ENCODE measurements around the gene ANKRD30BL.
A peak's percentile ranks its signal among the peaks of the same experiment; 100 is the strongest.
"Not testable (repeated sequence)": the region's sequence is repeated elsewhere in the genome, so short reads cannot be mapped to it uniquely, and the experiment has no call there.

ANKRD30BL gene

GRCh38 chr2:132161161-132162124 lies at the start of gene ANKRD30BL:
TSS of gene ANKRD30BL (minus strand) at chr2:132161952. CDS start at chr2:132161705, 247 bp downstream.
- not testable (repeated sequence) for DNase-seq; H3K36me3 ChIP-seq; H3K4me3 ChIP-seq (ENCODE audit: low read depth, low read length); H3K27ac ChIP-seq; H3K9me3 ChIP-seq (ENCODE audit: severe bottlenecking); H3K27me3 ChIP-seq (ENCODE audit: insufficient read depth, low read depth, severe bottlenecking)

- H3K27me3 ChIP-seq (ENCODE audit: insufficient read depth, low read depth, severe bottlenecking); H3K9me3 ChIP-seq (ENCODE audit: severe bottlenecking); DNase-seq; H3K36me3 ChIP-seq; H3K27ac ChIP-seq; H3K4me3 ChIP-seq (ENCODE audit: low read depth, low read length): not testable (repeated sequence)
Observed at GRCh38 chr2:132202866-132203265, 41.1 kb upstream of the ANKRD30BL start.

DNA sequence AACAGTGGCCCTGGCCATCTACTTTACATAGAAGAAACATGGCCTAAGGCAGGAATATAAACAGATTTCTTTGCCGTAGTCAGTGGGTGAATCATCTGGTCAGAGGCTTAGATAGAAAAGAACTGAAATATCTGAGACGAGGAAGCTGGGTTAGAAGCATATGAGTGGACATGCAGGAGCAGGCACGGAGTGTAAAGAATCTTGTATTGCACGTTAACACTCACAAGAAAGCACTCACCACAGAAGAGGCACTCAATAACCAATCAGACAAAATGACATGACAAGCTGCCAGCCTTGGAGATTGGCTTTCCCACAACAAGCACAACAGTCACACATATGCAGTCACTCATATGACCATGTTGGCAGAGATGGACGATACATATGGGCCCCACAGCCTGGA lies 31.1 kb upstream of the ANKRD30BL start:
- not testable (repeated sequence) for H3K9me3 ChIP-seq (ENCODE audit: severe bottlenecking); H3K27ac ChIP-seq; H3K27me3 ChIP-seq (ENCODE audit: insufficient read depth, low read depth, severe bottlenecking); DNase-seq; H3K36me3 ChIP-seq; H3K4me3 ChIP-seq (ENCODE audit: low read depth, low read length)

DNA sequence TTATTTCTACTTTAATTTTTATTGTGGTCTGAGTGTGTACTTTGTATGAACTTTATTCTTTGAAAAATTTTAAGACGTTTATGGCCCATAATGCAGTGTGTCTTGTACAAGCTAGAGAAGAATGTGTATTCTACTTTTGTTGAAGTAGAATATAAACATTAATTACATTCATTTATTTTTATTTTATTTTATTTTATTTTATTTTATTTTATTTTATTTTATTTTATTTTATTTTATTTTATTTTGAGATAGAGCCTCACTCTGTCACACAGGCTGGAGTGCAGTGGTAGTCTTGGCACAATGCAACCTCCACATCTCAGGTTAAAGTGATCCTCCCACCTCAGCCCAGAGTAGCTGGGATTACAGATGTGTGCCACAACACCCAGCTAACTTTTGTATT lies 5.3 kb upstream of the ANKRD30BL start:
- not testable (repeated sequence) for H3K9me3 ChIP-seq (ENCODE audit: severe bottlenecking); H3K4me3 ChIP-seq (ENCODE audit: low read depth, low read length); H3K36me3 ChIP-seq; DNase-seq; H3K27me3 ChIP-seq (ENCODE audit: insufficient read depth, low read depth, severe bottlenecking); H3K27ac ChIP-seq

DNA sequence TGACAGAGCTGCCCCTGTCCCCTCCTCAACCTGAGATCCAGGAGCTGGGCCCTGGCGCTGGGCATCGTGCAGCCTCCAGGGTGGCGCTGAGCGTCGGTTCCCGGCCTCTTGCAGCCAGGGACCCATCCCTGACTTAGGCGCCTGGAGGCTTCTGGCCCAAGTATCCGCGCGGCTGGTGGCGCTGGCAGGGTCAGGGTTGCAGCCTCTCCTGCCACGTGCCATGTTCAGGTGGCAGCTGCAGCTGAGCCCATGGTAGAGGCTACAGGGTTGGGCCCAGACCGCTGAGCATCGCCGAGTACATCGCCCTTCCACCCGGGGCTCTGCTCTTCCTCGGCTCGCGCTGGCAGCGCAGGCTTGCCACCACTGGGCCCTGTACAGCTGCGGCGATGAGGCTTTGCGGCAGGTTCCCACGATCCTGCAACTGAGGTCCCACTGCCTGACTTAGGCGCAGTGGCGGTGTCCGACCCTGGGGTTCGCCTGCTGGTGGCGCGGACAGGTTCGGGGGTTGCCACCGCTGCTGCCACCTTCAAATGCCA lies 441 bp upstream of the ANKRD30BL start:
- H3K27ac ChIP-seq; H3K36me3 ChIP-seq; H3K9me3 ChIP-seq (ENCODE audit: severe bottlenecking); H3K4me3 ChIP-seq (ENCODE audit: low read depth, low read length); H3K27me3 ChIP-seq (ENCODE audit: insufficient read depth, low read depth, severe bottlenecking); DNase-seq: not testable (repeated sequence)

GRCh38 chr2:132146774-132147173 lies 15.0 kb downstream of the ANKRD30BL start:
- not testable (repeated sequence) for H3K4me3 ChIP-seq (ENCODE audit: low read depth, low read length); H3K9me3 ChIP-seq (ENCODE audit: severe bottlenecking); H3K27me3 ChIP-seq (ENCODE audit: insufficient read depth, low read depth, severe bottlenecking); H3K27ac ChIP-seq; H3K36me3 ChIP-seq
- TF ChIP-seq CTCF (IDR thresholded peaks at IDR 0.05; ENCODE audit: low read depth, low read length): peak; percentile 55
- peak; percentile 61 for DNase-seq
